ENCODE results near the gene KCNQ1.

KCNQ1 gene

DNA sequence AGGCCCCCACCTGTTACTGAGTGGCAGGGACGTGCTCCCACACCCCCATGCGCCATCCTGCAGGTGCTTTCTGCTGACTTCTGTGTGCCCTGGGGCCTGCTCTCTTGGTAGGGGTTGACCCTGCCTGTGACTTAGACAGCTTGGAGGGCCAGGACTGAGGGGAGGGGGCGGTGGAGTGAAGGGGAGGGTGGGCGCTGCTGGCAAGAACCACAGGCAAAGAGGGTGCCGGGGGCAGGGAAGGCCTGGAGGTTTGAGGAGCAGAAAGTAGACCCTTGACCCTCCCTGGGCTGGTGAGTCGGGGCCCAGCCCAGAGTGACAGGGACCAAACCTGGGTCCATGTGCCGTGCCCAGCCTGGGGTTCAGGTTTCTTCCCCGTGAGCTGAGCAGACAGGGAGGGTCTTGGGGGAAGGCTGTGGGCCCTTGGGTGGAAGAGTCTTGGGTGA lies 17.8 kb downstream of the KCNQ1 start:
- no peak for DNase-seq

DNA sequence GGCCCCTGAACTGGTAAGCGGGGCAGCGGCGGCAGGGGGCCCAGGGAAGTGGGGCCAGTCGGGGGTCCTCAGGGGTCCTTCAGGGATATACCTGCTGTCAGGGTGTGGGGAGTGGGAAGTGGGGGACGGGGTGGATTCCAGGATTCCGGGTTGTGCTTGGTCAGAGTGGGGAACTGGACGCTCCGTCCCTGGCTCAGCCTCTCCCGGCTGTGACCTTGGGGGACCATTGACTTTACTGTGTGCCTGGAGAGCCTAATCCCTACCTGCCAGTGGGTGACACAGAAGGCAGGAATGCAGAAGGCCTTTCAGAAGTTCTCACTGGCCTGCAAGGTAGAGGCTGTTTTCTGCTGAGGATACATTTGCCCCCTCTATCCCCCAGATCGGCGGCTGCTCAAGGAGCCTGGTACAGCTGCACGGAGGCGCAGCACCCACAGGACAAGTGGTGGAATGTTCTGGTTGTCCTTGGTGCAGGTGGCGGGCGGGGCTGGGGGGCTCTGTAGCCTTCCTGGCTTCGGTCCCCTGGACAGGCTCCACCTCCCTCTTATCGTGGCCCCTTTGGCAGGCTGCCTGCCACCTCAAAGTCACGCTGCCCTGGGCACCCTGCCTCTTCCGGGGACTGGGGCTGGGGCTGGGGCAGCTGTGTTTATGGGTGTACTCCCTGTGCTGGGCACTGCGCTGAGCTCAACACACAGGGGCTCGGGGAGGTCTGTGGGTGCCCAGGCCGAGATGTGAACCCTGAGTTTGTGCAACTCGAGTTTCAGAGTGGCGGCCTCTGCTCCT lies 18.4 kb downstream of the KCNQ1 start:
- no peak for DNase-seq

DNA sequence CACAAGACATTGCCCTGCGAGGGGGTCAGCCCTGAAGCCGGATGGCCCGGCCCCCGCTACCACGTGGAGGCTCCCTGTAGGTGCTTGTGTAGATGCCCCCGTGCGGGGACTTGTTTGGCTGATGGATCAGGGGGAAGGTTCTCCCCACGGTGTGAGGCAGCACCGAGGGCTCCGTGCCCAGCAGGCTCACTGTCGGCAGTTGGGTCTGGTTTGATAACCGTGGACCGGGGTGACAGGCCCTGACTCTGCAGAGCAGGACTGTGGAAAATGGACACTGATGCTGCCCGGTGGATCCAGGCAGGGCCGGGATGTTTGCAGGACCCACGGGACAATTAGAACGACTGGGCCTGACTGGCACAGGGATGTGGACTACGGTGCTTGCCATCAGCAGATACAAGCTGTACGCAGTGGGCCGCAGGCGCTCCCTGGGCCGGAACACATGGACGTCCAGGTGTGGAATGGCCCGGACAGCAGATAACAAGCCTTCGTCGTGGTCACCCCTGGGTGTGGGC lies 19.0 kb downstream of the KCNQ1 start:
- DNase-seq = no peak

DNA sequence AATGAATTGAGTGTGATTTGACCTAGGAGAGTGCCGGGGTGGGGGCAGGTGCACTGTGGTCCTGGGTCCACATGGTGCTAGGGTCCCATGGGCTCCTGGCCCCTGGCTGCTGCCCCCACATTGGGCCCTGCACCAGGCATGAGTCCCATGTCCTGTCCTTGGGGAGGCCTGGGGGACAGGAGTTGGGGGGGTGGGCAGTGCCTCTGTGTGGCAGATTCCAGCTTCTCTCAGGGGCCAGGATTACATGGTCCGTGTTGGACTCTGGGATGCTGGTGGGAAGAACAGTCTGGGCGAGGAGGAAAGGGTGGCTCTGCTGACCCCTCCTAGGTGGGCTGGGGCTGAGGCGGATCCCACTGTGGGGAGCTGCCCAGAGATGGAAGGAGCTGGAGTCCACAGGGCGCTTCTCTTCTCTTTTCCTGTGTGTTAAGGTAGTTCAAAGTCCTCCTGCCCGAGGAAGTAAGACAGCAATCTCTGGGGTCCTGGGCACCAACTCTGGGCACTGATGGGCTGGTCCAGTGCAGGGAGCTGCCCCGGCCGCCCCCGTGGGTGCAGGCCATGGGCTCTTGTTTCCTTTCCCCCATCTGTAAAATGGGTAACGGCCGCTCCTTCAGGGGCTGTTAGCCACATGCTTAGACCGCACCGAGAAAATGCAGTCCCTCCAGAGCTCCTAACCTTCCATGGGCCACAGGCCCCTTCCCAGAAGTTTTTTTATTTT lies 19.8 kb downstream of the KCNQ1 start:
- no peak for DNase-seq

DNA sequence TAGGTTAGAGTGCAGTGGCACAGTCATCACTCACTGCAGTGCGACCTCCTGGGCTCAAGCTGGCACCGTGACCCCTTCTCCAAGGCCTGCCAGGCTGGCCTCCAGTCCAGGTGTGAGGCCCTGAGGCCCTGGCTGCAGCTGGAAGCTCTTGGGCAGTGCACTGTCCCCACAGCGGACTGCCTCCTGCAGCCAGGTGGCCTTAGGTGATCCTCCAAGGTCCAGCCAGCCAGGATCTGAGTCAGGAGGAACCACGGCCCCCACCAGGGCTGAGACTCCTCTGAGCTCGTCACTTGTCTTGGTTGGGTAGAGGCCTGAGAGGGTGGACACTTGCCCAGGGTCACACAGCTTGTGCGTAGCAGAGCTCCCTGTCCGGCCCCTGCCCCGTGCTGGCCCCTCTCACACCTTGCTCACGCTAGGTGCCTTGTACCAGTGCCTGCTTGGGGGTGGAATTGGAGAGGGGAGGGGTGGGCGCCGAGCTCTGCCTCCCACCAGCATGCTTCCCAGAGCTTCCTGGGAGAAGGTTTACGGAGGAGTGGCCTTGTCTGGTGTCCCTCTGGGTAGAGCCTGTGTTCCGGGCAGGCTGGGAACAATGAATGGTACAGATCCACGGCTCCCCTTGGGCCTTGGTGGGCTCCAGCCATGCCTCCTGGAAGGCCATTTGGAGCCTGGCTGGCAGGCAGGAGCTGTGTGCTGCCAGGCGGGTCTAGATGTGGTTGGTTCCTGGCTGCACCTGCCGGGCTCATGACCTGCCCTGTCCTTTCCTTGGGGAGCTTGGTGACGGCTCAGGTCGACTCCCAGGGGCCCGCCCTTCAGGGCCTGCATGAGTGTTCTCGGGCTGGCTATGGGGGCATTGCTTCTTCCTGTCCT lies 20.6 kb downstream of the KCNQ1 start:
- DNase-seq = no peak

DNA sequence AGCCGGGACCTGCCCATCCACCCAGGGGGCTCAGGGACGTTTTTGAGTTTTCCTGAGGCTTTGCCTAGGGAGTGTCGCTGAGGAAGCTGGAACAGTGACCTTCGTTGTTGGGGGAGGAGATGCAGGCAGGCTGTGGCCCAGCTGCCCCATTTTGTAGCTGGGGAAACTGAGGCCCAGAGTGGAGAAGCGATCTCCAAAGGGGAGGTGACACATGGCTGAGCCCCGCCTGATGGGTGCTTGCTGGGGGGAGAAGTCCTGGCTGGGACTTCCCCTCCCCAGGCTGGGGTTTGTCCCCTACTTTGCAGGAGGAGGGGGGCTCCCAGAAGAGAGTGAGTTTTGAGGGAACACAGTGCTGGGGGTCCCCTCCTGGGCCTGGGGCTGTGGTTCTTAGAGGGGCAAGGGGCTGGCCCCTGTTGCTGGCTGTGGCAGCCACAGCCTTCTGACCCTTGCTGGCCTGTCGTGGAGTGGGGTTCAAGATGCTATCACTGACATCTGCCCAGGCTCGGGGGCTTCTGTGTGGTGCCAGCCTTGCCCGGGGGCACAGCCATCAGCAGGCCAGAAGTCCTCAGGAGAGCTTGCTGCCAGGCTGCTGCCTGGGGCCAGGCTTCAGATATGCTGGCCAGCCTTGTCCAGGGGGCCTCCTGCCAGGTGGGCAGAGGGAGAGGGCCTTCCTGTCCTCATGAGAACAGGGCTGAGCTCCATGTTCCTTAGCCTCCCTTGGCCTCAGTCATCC lies 21.4 kb downstream of the KCNQ1 start:
- no peak for DNase-seq

DNA sequence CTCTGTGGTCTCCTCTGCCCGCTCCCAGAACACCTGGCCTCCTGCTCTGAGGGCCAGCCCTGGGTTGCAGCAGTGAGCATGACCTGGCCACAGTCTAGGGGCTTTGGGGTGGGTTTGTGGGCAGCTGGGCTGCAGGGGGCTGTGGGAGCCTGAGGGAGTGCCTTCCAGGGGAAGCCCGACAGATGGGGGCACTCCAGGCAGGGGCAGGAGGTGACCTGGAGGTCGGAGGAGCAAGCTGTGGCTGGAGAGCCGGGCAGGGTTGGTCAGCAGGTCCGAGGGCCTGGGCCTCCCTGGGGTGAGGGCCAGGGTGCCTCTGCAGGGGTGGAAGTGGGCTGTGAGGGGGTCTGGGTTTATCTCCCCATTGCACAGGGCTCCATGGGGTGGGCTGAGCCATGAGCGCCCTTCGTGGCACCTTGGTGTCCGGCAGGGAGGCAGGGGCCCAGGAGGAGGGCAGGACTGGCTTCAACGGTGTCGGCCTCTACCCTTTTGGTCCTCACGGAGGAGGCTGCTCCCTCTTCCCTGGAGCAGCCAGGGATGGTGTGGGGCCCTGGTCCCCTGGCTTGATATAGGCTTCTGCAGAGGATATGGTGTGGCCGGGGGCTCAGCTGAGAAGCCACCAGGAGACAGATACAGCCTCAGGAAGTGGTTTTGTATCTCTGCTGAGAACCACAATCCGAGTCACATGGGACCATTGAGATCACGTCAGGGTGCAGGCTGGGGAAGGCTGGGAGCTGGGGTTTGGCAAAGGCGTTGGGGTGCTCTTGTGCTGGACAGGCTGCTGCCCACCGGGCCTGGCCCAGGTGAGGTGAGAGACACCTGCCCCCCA lies 22.3 kb downstream of the KCNQ1 start:
- no peak for DNase-seq

DNA sequence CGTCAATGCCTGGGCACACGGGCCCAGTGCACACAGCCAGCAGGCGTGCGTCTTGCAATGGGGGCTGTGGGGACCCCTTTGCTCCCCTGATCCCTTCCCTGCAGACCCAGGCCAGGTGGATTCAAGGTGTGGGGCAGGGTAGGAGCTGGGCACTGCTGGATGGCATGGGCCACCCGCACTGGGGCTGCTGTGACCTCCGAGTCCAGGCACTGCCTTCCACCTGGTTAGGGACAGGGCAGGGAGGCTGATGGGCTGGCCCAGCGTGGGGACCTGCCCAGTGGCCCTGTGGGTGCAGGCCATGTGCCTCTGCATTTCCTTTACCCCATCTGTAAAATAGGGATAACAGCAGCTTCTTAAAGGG lies 22.9 kb downstream of the KCNQ1 start:
- no peak for DNase-seq

DNA sequence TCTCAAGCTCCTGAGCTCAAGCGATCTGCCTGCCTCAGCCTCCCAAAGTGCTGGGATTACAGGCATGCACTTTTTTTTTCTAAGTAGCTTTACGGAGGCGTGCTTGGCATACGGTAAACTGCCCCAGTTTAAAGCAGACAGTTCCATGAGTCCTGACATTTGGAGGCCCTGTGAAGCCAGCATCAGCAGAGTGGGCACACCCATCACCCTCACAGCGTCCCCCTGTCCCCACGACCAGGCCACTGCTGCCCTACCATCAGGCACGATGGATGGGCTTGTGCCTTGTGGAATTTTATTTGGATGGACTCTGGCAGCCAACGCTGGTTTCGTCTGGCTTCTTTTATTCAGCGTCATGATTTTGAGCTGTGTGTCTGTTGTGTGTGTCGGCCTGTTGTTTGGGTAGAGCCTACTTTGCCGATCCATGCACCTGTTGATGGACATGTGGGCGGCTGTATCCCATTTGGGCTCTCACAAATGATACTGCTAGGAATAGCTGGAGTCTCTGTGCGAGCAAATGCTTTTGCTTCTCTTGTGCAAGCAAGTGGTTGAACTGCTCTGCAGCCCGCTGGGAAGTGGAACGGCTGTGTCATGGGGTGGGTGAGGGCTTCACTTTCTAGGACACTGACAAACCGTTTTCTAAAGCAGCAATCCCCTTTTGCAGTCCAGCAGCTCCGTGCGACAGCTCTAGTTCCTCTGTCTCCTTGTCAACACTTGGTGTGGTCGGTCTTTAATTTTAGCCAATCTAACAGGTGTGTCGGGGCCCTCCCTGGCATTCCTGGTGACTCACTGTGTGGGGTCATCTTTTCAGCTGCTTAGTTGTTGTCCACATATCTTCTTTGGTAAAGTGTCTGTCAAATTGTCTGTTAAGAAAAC lies 23.8 kb downstream of the KCNQ1 start:
- no peak for DNase-seq

DNA sequence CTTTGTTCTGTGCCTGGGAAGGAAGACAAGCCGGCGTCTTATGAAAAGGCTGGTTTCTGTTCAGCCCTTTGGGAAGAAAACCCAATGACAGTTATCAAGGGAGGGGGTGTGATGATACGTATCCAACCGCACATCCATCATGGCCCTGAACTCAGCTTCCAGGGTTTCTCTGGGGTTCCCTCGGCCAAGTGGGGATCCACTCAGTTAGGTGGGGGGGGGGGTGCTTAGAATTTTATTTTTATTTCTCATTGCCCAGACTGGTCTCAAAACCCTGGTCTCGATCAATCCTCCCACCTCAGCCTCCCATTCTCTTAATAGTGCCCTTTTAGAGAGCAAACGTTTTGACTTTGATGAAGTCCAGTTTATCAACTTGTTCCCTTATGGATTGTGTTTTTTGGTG lies 25.7 kb downstream of the KCNQ1 start:
- no peak for DNase-seq

DNA sequence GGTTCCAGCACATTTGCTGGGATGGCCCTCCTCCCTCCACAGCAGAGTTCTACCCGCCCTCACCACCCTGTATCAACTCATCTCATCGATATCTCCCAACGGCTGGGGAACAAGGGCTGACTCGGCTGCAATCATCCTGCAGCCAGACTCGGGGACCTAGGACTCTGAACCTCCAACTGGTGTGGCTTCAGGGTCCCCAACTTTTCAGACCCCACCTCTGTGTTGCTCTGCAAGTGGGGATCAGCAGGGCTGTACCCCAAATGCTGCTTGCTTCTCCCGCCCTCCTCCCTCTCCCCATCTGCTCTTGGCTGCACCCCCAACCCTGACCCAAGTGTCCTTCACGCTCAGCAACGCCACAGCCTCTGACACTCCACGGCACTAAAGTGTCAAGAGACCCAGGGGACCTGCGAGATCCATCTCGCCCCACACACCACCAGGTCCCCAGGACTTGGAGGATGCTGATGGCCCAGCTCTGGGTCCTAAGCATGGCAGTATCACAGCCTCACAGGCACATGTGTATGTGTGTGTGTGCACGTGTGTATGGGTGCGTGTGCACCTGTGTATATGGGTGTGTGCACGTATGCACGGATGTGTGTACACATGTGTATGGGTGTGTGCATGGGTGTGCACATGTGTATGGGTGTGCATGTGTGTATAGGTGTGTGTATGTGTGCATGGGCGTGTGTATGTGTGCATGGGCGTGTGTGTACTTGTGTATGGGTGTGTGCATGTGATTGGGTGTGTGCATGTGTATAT lies 26.4 kb downstream of the KCNQ1 start:
- DNase-seq = no peak

DNA sequence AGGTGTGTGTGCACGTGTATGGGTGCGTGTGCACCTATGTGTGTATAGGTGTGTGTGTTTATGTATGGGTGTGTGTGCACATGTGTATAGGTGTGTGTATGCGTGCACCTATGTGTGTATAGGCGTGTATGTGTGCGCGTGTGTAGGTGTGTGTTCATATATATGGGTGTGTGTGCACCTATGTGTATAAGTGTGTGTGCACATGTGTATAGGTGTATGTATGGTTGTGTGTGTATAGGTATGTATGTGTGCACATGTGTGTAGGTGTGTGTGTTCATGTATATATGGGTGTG lies 26.9 kb downstream of the KCNQ1 start:
- DNase-seq = no peak

DNA sequence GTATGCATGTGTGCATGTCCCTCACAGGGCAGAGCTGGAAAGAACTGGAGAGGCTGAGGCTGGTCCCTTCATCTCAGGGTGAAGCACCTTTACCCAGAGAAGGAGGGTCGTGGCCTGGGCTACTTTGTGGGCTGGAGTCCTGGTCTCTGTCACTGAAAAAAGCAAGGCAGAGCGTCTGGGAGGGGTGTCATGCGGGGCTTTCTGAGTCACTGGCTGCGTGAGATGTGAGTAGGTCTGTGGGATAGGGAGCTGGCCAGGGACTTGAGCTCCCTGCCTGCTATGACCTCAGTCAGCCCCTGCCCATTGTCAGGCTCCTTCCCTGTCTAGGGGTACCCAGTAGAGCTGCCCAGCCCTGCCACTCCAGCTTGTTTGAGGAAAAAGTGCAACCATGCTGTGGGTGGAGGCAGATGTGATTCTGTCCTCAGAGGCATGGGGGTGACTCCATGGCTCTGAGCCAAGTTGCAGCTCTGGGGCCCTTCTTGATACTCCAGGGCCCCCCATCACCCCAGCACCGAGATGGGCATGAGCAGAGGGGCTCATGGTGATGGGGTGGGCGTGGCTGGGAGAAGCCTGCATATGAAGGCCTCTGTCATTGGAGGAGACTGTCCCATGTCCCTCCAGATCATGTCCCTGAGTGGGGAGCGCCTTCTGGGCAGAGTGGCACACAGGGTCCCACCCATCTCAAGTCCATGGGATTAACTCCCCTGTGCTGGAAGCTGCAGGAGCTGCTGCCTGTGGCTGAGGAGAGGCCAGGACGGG lies 27.8 kb downstream of the KCNQ1 start:
- no peak for DNase-seq

DNA sequence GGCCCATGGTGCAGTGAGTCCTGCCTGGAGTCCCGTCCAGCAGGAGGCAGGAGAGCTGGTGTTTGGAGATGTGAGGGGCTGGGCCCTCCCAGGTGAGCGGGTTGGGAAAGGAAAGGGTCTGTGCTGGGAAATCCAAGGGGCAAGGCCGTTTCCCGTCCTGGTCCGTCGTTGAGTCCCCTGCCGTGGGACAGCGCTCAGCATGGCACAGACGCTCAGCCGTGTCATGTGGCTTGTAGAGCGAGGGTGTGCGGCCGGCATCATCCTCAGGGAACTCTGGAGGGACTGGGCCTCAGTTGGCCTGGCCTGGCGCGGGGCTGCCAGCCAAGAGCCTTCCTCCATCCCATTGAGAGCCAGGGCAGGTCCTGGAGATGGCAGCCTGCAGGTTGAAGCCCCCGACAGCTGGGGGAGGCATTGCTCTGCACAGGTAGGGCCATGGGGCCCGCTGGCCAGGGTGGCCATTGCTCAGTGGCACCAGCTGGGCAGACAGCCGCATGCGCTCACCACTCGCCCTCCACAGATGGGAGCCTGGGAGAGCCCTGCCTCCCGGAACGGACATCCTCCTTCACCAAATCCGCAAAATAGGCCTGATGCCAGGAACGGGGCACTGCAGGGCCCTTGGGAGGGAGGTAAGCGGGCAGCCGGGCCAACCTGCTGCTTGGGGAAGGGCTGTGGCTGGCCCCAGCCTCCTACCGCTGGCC lies 28.7 kb downstream of the KCNQ1 start:
- DNase-seq = no peak

DNA sequence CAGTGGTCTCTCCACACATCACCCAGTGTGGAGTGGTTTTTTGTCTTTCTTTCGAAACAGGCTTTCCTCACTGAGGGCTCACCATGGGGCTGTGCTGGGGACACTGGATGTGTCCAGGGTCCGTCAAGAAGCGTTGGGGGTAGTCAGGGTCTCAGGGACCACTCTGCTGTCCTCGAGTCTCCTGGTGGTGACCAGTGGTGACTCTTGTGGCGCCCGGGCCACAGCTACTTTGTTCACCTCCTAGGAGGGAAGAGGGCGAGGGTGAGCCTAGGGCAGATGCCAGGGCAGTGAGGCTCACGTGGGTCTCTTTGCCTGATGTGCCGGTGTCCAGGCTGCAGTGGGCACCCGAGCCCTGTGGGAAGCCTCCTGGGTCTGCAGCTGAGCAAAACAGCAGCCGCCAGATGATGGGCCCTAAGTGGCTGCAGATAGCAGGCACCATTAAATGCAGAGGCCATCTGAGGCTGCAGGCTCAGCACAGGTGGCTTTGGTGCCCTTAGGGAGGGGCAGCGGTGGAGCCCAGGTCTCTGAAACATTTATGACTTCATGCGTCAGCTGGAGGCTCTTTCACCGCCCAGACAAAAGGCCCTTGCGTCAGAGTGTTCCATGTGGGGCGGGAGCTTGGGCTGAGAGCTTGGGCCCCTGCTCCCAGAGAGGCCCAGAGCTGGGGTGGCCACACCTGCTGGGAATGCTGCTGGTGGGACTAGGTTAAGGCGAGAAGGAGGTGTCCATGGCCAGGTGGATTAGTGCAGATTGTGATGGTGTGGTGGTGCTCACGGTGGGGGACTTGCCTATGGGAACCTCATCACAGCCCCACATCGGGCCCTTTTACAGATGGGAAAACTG lies 29.5 kb downstream of the KCNQ1 start:
- DNase-seq = no peak

DNA sequence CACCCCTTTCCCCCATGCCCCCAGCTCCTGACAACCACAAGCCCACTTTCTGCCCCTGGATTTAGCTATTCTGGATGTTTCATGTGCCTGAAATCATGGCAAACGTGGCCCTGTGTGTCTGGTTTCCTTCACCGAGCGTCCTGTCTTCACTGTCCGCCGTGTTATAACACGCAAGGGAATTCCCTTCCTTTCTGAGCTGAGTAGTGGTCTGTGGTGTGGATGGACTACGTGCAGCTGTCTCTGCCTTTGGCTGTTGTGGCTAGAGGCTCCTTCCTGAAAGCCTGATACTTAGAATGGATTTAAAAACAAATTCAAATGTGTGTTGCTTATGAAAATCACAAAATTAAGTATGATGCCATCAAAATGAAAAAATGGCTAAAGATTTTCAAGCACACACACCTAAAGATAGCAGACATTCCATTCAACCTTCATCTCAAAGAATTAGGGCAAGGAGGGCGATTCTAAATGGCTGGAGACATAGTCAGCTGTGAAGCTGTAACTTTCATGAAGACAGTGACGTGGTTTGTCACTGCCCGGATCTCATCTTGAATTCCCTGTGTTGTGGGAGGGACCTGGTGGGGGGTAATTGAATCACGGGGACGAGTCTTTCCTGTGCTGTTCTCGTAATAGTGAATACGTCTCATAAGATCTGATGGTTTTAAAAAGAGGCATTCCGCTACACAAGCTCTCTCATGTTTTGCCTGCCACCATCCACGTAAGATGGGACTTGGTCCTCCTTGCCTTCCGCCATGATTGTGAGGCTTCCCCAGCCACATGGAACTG lies 30.5 kb downstream of the KCNQ1 start:
- DNase-seq = no peak

DNA sequence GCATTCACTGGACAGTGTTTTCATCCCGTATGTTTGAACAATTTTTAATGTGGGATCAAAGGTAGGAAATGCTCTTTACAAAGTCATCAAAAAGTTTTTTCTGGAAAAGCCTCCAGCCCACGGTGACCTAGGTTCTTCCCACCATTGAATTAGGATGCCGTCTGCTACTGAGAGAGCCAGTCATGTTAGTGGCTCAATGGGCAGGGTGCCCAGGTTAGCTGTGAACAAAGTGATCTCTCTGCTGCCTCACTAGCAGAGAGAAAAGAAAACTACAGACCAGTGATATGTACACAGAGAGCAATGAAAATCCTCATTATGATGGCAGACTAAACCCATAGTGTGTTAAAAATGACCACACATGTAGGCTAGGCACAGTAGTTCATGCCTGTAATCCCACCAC lies 32.4 kb downstream of the KCNQ1 start:
- no peak for DNase-seq
